Measurements from ENCODE around the gene NCOR2. TPM values are rescaled to one million over a fixed set of nuclear protein-coding genes. Genes with fewer than 3 reads are reported as not detected.

The NCOR2 gene
- total and polyA plus RNA-seq, 2 of the 4 experiments (the other 2 are of a cell fraction): 12.9 to 40.8 TPM

- H2BK120ac ChIP-seq (ENCODE audit: low read depth, low read length): peak overlapping the region; percentile 85
- no peak overlapping the region for H3K23ac ChIP-seq (ENCODE audit: low read depth, low read length)
- H3K9me3 ChIP-seq (ENCODE audit: control insufficient read depth, insufficient read depth, low read length): no peaks in the 10 kb centered on the region
- no peaks in the 10 kb centered on the region; the same call in 1 of the 2 replicates for H3K9me1 ChIP-seq (ENCODE audit: insufficient read depth, low read length)
- DNase-seq (no peak), ATAC-seq (ENCODE audit: low read depth) (no peak)
- H3K36me3 ChIP-seq (ENCODE audit: control insufficient read depth, insufficient read depth, low read length): no peaks in the 10 kb centered on the region
- POLR2A ChIA-PET (ENCODE audit: unreplicated experiment): no interaction called here
- CTCF ChIA-PET: no interaction called here
- H4K20me1 ChIP-seq (ENCODE audit: insufficient read depth, low read length): no peaks in the 10 kb centered on the region; the same call in 1 of the 2 replicates
- no peak overlapping the region for H3K14ac ChIP-seq (replicated peaks; ENCODE audit: low read depth, low read length)
- H2AFZ ChIP-seq (replicated peaks; ENCODE audit: low read length, poor library complexity): peak overlapping the region; percentile 4
- no peak overlapping the region for H3K9ac ChIP-seq (ENCODE audit: low read depth, low read length)
- no peak overlapping the region for H3K27ac ChIP-seq (ENCODE audit: insufficient read depth, low read length)
- peak overlapping the region; percentile 80 for H2AK5ac ChIP-seq (ENCODE audit: low read depth, low read length)
- WGBS, 2 experiments (ENCODE audit: extremely low coverage in 2 of 2, insufficient read length in 1 of 2): 86% methylated on average over 15 of the region's 21 CpGs; no CpG with 5 or more reads in 1 of the 2 experiments
- peak overlapping the region; percentile 42; the same call in 1 of the 2 replicates for H2BK20ac ChIP-seq (ENCODE audit: low read depth, low read length)
- no TSS peak for BruUV-seq (replicated peaks)
- H2BK5ac ChIP-seq (ENCODE audit: low read depth, low read length, poor library complexity, severe bottlenecking): no peak overlapping the region
- no peak overlapping the region for H3K56ac ChIP-seq (ENCODE audit: extremely low read depth, insufficient read depth, low read length)
- no peak overlapping the region for H2BK15ac ChIP-seq (ENCODE audit: low read depth, low read length)
- peaks cover 9% of the 10 kb centered on the region; the same call in 1 of the 2 replicates for H3K4me1 ChIP-seq (ENCODE audit: control insufficient read depth, insufficient read depth, low read length)
- dilution Hi-C loops (cut with HindIII; ENCODE audit: low sequenced_read_pairs, unreplicated experiment): no loop called here
- no peak overlapping the region for H3K4me2 ChIP-seq (ENCODE audit: low read depth, low read length)
- intact Hi-C loops (cut with micrococcal nuclease): no loop called here
- TF ChIP-seq RAD21 (IDR thresholded peaks at IDR 0.05; ENCODE audit: low read length) (no peak), POLR2A (IDR thresholded peaks at IDR 0.05; ENCODE audit: low read depth, low read length) (no peak), USF2 (IDR thresholded peaks at IDR 0.05; ENCODE audit: low read depth, low read length) (no peak), CEBPB (IDR thresholded peaks at IDR 0.05; ENCODE audit: low read depth, low read length) (no peak), MAZ (IDR thresholded peaks at IDR 0.05; ENCODE audit: borderline replicate concordance, low read depth, low read length) (no peak), FOS (IDR thresholded peaks at IDR 0.05; ENCODE audit: low read depth, low read length) (no peak), RFX5 (IDR thresholded peaks at IDR 0.05; ENCODE audit: low read depth, low read length) (no peak), CHD1 (IDR thresholded peaks at IDR 0.05; ENCODE audit: low read depth, low read length) (no peak), ELK1 (IDR thresholded peaks at IDR 0.05; ENCODE audit: borderline replicate concordance, low read depth, low read length) (no peak)
- peaks cover 2% of the 10 kb centered on the region; the same call in 1 of the 2 replicates for H3K27me3 ChIP-seq (ENCODE audit: control insufficient read depth, insufficient read depth, low read length)
- H4K8ac ChIP-seq (ENCODE audit: low read depth in 2 of 2, low read length in 2 of 2): no peak overlapping the region
- no peak overlapping the region for H2AK9ac ChIP-seq (replicated peaks; ENCODE audit: low read depth, low read length, poor library complexity)
- in situ Hi-C loops (cut with MboI; ENCODE audit: low sequenced_read_pairs): no loop called here
- H3K18ac ChIP-seq (ENCODE audit: low read depth, low read length): no peak overlapping the region
- H4K91ac ChIP-seq (ENCODE audit: insufficient read depth, low read depth, low read length): no peak overlapping the region; the same call in 1 of the 2 replicates
- H4K5ac ChIP-seq (ENCODE audit: low read depth, low read length): no peak overlapping the region
- no peaks in the 10 kb centered on the region for H3K79me1 ChIP-seq (ENCODE audit: low read depth in 1 of 2, low read length in 2 of 2)
- H3K4me3 ChIP-seq (ENCODE audit: insufficient read depth, low read depth, low read length): no peak overlapping the region
- H3K4ac ChIP-seq (ENCODE audit: low read depth, low read length): peak overlapping the region; percentile 19; the same call in 1 of the 2 replicates
These were observed 25.2 kb upstream of the NCOR2 start for GRCh38 chr12:124592481-124593160.

Measured in IMR-90 (cell line).